Measurements from ENCODE around the gene UNG.

GRCh38 chr12:109102491-109102890 lies 5.1 kb downstream of the UNG start:
- TF ChIP-seq CTCF (IDR thresholded peaks at IDR 0.05) (no peak), POLR2A (IDR thresholded peaks at IDR 0.05) (no peak)
